ENCODE data around the gene ZSCAN16.

ZSCAN16 gene

DNA sequence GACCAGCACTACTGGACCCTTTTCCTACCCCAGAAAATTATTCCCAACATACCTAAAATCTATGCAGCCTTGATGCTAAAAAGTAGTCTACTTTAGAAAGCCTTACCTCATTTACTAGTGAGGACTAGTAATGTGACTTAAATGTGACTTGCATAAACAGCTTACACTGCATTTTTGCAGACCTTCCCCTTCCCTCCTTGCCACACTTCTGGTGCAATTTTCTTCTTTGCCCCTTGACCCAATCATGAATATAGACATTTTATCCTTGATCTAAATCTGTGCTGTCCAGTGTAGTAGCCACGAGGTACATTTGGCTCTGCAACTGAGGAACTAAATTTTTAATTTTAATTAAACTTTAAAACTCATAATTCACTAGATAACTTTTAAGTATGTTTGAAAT lies 10.3 kb downstream of the ZSCAN16 start:
- no peak overlapping the region for H3K27ac ChIP-seq (ENCODE audit: low read length)
- peaks cover 4% of the 10 kb centered on the region for H3K36me3 ChIP-seq (ENCODE audit: control insufficient read depth, low read depth, low read length)
- H3K4me3 ChIP-seq (ENCODE audit: low read length): no peak overlapping the region
- no peak overlapping the region for H3K9ac ChIP-seq (ENCODE audit: low read length)
- H3K27me3 ChIP-seq (ENCODE audit: control insufficient read depth, insufficient read depth, low read length): peaks cover 19% of the 10 kb centered on the region
- no peaks in the 10 kb centered on the region for H3K9me3 ChIP-seq (ENCODE audit: control insufficient read depth, low read depth, low read length)
- H3K4me1 ChIP-seq (ENCODE audit: control insufficient read depth, low read depth, low read length): peaks cover 9% of the 10 kb centered on the region

DNA sequence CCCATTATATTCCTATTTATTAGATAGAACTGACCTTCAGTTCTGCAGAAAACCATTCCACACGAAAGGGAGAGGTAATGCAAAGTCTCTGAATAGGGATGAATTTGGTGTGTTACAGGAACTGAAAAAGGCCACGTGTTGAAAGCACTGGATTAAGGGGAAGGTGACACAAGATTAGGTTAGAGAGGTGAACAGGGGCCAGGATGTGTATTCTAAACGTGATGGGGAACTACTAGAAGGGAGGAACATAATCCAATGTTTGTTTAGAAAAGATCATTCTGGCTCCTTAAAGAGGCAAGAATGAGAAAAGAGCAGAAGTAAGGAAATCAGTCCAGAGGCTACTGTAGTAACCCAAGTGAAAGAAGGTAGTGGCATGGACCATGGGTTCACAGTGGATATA lies 11.0 kb downstream of the ZSCAN16 start:
- H3K27me3 ChIP-seq (ENCODE audit: control insufficient read depth, insufficient read depth, low read length): peaks cover 25% of the 10 kb centered on the region
- H3K9ac ChIP-seq (ENCODE audit: low read length): peak overlapping the region; percentile 90
- peaks cover 9% of the 10 kb centered on the region for H3K4me1 ChIP-seq (ENCODE audit: control insufficient read depth, low read depth, low read length)
- no peaks in the 10 kb centered on the region for H3K36me3 ChIP-seq (ENCODE audit: control insufficient read depth, low read depth, low read length)
- no peak overlapping the region for H3K27ac ChIP-seq (ENCODE audit: low read length)
- H3K4me3 ChIP-seq (ENCODE audit: low read length): peak overlapping the region; percentile 96
- H3K9me3 ChIP-seq (ENCODE audit: control insufficient read depth, low read depth, low read length): no peaks in the 10 kb centered on the region

GRCh38 chr6:28136585-28137504 lies 12.4 kb downstream of the ZSCAN16 start:
- peak overlapping the region; percentile 96 for H3K4me3 ChIP-seq (ENCODE audit: low read length)
- peak overlapping the region; percentile 74 for H3K27ac ChIP-seq (ENCODE audit: low read length)
- H3K9me3 ChIP-seq (ENCODE audit: control insufficient read depth, low read depth, low read length): no peaks in the 10 kb centered on the region
- no peaks in the 10 kb centered on the region for H3K36me3 ChIP-seq (ENCODE audit: control insufficient read depth, low read depth, low read length)
- peaks cover 35% of the 10 kb centered on the region for H3K27me3 ChIP-seq (ENCODE audit: control insufficient read depth, insufficient read depth, low read length)
- peaks cover 9% of the 10 kb centered on the region for H3K4me1 ChIP-seq (ENCODE audit: control insufficient read depth, low read depth, low read length)
- H3K9ac ChIP-seq (ENCODE audit: low read length): peak overlapping the region; percentile 90

GRCh38 chr6:28137505-28137981 lies 13.1 kb downstream of the ZSCAN16 start:
- no peaks in the 10 kb centered on the region for H3K9me3 ChIP-seq (ENCODE audit: control insufficient read depth, low read depth, low read length)
- peaks cover 35% of the 10 kb centered on the region for H3K27me3 ChIP-seq (ENCODE audit: control insufficient read depth, insufficient read depth, low read length)
- H3K4me3 ChIP-seq (ENCODE audit: low read length): peak overlapping the region; percentile 96
- H3K27ac ChIP-seq (ENCODE audit: low read length): no peak overlapping the region
- H3K9ac ChIP-seq (ENCODE audit: low read length): peak overlapping the region; percentile 90
- no peaks in the 10 kb centered on the region for H3K36me3 ChIP-seq (ENCODE audit: control insufficient read depth, low read depth, low read length)
- peaks cover 9% of the 10 kb centered on the region for H3K4me1 ChIP-seq (ENCODE audit: control insufficient read depth, low read depth, low read length)

DNA sequence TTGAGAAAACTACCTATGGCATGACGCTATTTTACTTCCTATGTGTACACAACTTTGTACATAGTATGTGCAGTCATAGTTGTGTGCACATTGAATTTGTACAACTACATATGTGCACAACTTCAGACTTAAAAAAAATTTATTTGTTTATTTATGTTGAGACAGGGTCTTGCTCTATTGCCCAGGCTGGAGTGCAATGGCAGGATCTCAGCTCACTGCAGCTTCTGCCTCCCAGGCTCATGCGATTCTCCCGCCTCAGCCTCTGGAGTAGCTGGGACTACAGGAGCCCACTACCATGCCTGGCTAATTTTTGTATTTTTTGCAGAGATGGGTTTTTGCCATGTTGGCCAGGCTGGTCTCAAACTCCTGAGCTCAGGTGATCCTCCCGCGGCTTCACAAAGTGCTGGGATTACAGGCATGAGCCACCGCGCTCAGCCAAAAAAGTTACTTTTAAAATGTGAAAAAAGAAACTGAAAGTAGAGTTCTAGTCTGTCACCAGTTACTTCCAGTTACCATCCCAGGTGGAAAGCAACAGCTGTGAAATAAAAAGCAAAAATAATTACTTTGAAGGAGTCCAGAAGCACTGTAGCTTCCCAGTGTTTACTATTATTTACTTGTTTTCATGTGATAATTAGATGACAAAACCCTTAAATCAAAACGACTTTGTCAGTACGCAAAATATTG lies 15.6 kb downstream of the ZSCAN16 start:
- Histone ChIP-seq H3K4me3 (ENCODE audit: low read length) (no peak overlapping the region), H3K9ac (ENCODE audit: low read length) (no peak overlapping the region), H3K9me3 (ENCODE audit: control insufficient read depth, low read depth, low read length) (no peaks in the 10 kb centered on the region), H3K4me1 (ENCODE audit: control insufficient read depth, low read depth, low read length) (peaks cover 17% of the 10 kb centered on the region), H3K36me3 (ENCODE audit: control insufficient read depth, low read depth, low read length) (peaks cover 6% of the 10 kb centered on the region), H3K27ac (ENCODE audit: low read length) (no peak overlapping the region), H3K27me3 (ENCODE audit: control insufficient read depth, insufficient read depth, low read length) (peaks cover 35% of the 10 kb centered on the region)

GRCh38 chr6:28140616-28141015 lies 16.2 kb downstream of the ZSCAN16 start:
- Histone ChIP-seq H3K27ac (ENCODE audit: low read length) (no peak overlapping the region), H3K36me3 (ENCODE audit: control insufficient read depth, low read depth, low read length) (peaks cover 8% of the 10 kb centered on the region), H3K9ac (ENCODE audit: low read length) (no peak overlapping the region), H3K4me3 (ENCODE audit: low read length) (no peak overlapping the region), H3K27me3 (ENCODE audit: control insufficient read depth, insufficient read depth, low read length) (peaks cover 35% of the 10 kb centered on the region), H3K4me1 (ENCODE audit: control insufficient read depth, low read depth, low read length) (peaks cover 14% of the 10 kb centered on the region), H3K9me3 (ENCODE audit: control insufficient read depth, low read depth, low read length) (no peaks in the 10 kb centered on the region)

- Histone ChIP-seq H3K36me3 (ENCODE audit: control insufficient read depth, low read depth, low read length) (peaks cover 13% of the 10 kb centered on the region), H3K9me3 (ENCODE audit: control insufficient read depth, low read depth, low read length) (no peaks in the 10 kb centered on the region), H3K9ac (ENCODE audit: low read length) (peak within 1 kb of the TSS; percentile 81), H3K27ac (ENCODE audit: low read length) (peak within 1 kb of the TSS; percentile 37), H3K4me3 (ENCODE audit: low read length) (peak within 1 kb of the TSS; percentile 84), H3K4me1 (ENCODE audit: control insufficient read depth, low read depth, low read length) (peaks cover 8% of the 10 kb centered on the region), H3K27me3 (ENCODE audit: control insufficient read depth, insufficient read depth, low read length) (peaks cover 35% of the 10 kb centered on the region)
Observed at GRCh38 chr6:28141500-28142329, 17.3 kb downstream of the ZSCAN16 start, which contains the start of gene ZKSCAN8. TSS of gene ZKSCAN8 (plus strand) at chr6:28141883. CDS start at chr6:28148408, 6,525 bp downstream.

GRCh38 chr6:28142446-28142845 lies 18.0 kb downstream of the ZSCAN16 start:
- Histone ChIP-seq H3K36me3 (ENCODE audit: control insufficient read depth, low read depth, low read length) (peaks cover 13% of the 10 kb centered on the region), H3K4me1 (ENCODE audit: control insufficient read depth, low read depth, low read length) (peaks cover 8% of the 10 kb centered on the region), H3K27ac (ENCODE audit: low read length) (peak overlapping the region; percentile 37), H3K9me3 (ENCODE audit: control insufficient read depth, low read depth, low read length) (no peaks in the 10 kb centered on the region), H3K9ac (ENCODE audit: low read length) (peak overlapping the region; percentile 81), H3K27me3 (ENCODE audit: control insufficient read depth, insufficient read depth, low read length) (peaks cover 35% of the 10 kb centered on the region), H3K4me3 (ENCODE audit: low read length) (peak overlapping the region; percentile 84)

- H3K4me3 ChIP-seq (ENCODE audit: low read length): no peak overlapping the region
- H3K36me3 ChIP-seq (ENCODE audit: control insufficient read depth, low read depth, low read length): peaks cover 35% of the 10 kb centered on the region
- H3K27me3 ChIP-seq (ENCODE audit: control insufficient read depth, insufficient read depth, low read length): peaks cover 12% of the 10 kb centered on the region
- no peak overlapping the region for H3K27ac ChIP-seq (ENCODE audit: low read length)
- no peaks in the 10 kb centered on the region for H3K9me3 ChIP-seq (ENCODE audit: control insufficient read depth, low read depth, low read length)
- peaks cover 8% of the 10 kb centered on the region for H3K4me1 ChIP-seq (ENCODE audit: control insufficient read depth, low read depth, low read length)
- H3K9ac ChIP-seq (ENCODE audit: low read length): no peak overlapping the region
Observed at GRCh38 chr6:28145231-28145630, 20.8 kb downstream of the ZSCAN16 start.

DNA sequence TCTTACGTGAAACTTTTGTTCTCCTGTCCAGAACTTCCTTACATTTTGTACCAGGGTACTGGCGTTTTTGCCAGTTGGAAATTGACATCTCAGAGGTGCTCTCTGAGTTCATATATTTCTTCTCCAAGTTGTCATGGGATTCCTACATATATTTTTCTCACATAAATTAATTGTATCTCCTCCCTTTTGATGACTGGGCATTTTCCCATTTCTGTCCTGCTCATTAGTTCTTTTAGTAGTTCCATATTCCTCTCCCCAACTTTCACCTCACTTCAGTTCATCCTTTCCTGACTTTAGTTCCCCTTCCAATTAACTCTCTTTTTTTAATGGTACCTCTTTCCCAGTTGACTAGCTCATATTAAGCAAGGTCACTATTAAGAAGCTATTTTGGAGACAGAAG lies 28.1 kb downstream of the ZSCAN16 start:
- Histone ChIP-seq H3K36me3 (ENCODE audit: control insufficient read depth, low read depth, low read length) (peaks cover 91% of the 10 kb centered on the region), H3K9ac (ENCODE audit: low read length) (no peak overlapping the region), H3K4me1 (ENCODE audit: control insufficient read depth, low read depth, low read length) (no peaks in the 10 kb centered on the region), H3K27ac (ENCODE audit: low read length) (no peak overlapping the region), H3K9me3 (ENCODE audit: control insufficient read depth, low read depth, low read length) (no peaks in the 10 kb centered on the region), H3K27me3 (ENCODE audit: control insufficient read depth, insufficient read depth, low read length) (no peaks in the 10 kb centered on the region), H3K4me3 (ENCODE audit: low read length) (no peak overlapping the region)

GRCh38 chr6:28153546-28153945 lies 29.1 kb downstream of the ZSCAN16 start:
- no peak overlapping the region for H3K27ac ChIP-seq (ENCODE audit: low read length)
- H3K9ac ChIP-seq (ENCODE audit: low read length): no peak overlapping the region
- H3K27me3 ChIP-seq (ENCODE audit: control insufficient read depth, insufficient read depth, low read length): no peaks in the 10 kb centered on the region
- H3K4me1 ChIP-seq (ENCODE audit: control insufficient read depth, low read depth, low read length): no peaks in the 10 kb centered on the region
- H3K9me3 ChIP-seq (ENCODE audit: control insufficient read depth, low read depth, low read length): no peaks in the 10 kb centered on the region
- peaks cover 84% of the 10 kb centered on the region for H3K36me3 ChIP-seq (ENCODE audit: control insufficient read depth, low read depth, low read length)
- H3K4me3 ChIP-seq (ENCODE audit: low read length): no peak overlapping the region

Measured in iPS-18a (cell line).